Neural progenitor cell (in vitro differentiated cells): Measurements from ENCODE around the gene GNPTAB. TPM values are rescaled to one million over a fixed set of nuclear protein-coding genes. Genes with fewer than 3 reads are reported as not detected.

ENCODE experiments used
- DNase-seq: peaks from one replicate; pipeline ENCODE4 v3.0.0-alpha.2; 2016; ENCODE audit warnings: low spot score
- H2AFZ ChIP-seq: fragments of 200-600 bp; sonication (generic); replicated peaks from 2 replicates; pipeline ENCODE4 v1.6.1; 2016; ENCODE audit warnings: antibody characterized with exemption
- H3F3A ChIP-seq: fragments of 200-600 bp; sonication (generic); 2 replicates; pipeline ENCODE4 v1.6.1; 2016; ENCODE audit warnings: antibody characterized with exemption, low read depth
- H3K27ac ChIP-seq: fragments of 200-600 bp; sonication (generic); 2 replicates; pipeline ENCODE4 v1.5.1; 2016; ENCODE audit warnings: mild to moderate bottlenecking
- H3K27me3 ChIP-seq: fragments of 200-600 bp; sonication (generic); 2 replicates; pipeline ENCODE4 v1.6.1; 2016; ENCODE audit warnings: mild to moderate bottlenecking, moderate library complexity
- H3K36me3 ChIP-seq: fragments of 200-600 bp; sonication (generic); 2 replicates; pipeline ENCODE4 v1.5.1; 2016
- H3K4me1 ChIP-seq: fragments of 200-600 bp; sonication (generic); 2 replicates; pipeline ENCODE4 v1.6.1; 2016; ENCODE audit warnings: mixed run types
- H3K4me2 ChIP-seq: fragments of 200-600 bp; sonication (generic); 2 replicates; pipeline ENCODE4 v1.6.1; 2016
- H3K4me3 ChIP-seq: fragments of 200-600 bp; sonication (generic); 2 replicates; pipeline ENCODE4 v1.5.1; 2016
- H3K79me2 ChIP-seq: fragments of 200-600 bp; sonication (generic); 2 replicates; pipeline ENCODE4 v1.6.1; 2016; ENCODE audit warnings: low read depth
- H3K9ac ChIP-seq: fragments of 200-600 bp; sonication (generic); 2 replicates; pipeline ENCODE4 v1.6.1; 2016
- H3K9me3 ChIP-seq: fragments of 200-600 bp; sonication (generic); 2 replicates; pipeline ENCODE4 v1.5.1; 2016; ENCODE audit warnings: low read depth
- H4K20me1 ChIP-seq: fragments of 200-600 bp; sonication (generic); 2 replicates; pipeline ENCODE4 v1.6.1; 2016; ENCODE audit warnings: low read depth
- H3K27ac Mint-ChIP-seq: 3 replicates; pipeline ENCODE4 v1.8.0; 2021; ENCODE audit warnings: mixed read lengths
- H3K27me3 Mint-ChIP-seq: 2 replicates; pipeline ENCODE4 v1.8.0; 2022; ENCODE audit warnings: low read depth, mild to moderate bottlenecking, inconsistent platforms, moderate library complexity, mixed read lengths; ENCODE audit not compliant: insufficient read depth
- H3K36me3 Mint-ChIP-seq: 3 replicates; pipeline ENCODE4 v1.8.0; 2021; ENCODE audit warnings: mixed read lengths
- H3K4me1 Mint-ChIP-seq: 3 replicates; pipeline ENCODE4 v1.8.0; 2021; ENCODE audit warnings: mixed read lengths
- H3K4me3 Mint-ChIP-seq: 3 replicates; pipeline ENCODE4 v1.8.0; 2021; ENCODE audit warnings: mild to moderate bottlenecking, moderate library complexity, mixed read lengths
- H3K9me3 Mint-ChIP-seq: 3 replicates; pipeline ENCODE4 v1.8.0; 2020; ENCODE audit warnings: mixed read lengths
- CTCF ChIP-seq: fragments of 200-600 bp; sonication (generic); IDR thresholded peaks from 2 replicates; pipeline ENCODE4 v1.5.1; 2017; ENCODE audit warnings: antibody characterized with exemption, mild to moderate bottlenecking
- EZH2 ChIP-seq: fragments of 200-600 bp; sonication (generic); IDR thresholded peaks from 2 replicates; pipeline ENCODE4 v1.6.1; 2017; ENCODE audit warnings: antibody characterized with exemption, mild to moderate bottlenecking, moderate library complexity
- EZH2phosphoT487 ChIP-seq: fragments of 200-600 bp; sonication (generic); IDR thresholded peaks from 2 replicates; pipeline ENCODE4 v1.6.1; 2017; ENCODE audit warnings: antibody characterized with exemption
- total RNA-seq: library from RNA; depleted of rRNA; stranded (reverse); fragments of >200 nt; gene quantifications from 2 replicates; pipeline ENCODE4 v1.2.3, GENCODE V29; 2015; ENCODE audit warnings: low replicate concordance

The GNPTAB gene
- total RNA-seq, 1 donor from 2014 or later, result 24.0 TPM

DNA sequence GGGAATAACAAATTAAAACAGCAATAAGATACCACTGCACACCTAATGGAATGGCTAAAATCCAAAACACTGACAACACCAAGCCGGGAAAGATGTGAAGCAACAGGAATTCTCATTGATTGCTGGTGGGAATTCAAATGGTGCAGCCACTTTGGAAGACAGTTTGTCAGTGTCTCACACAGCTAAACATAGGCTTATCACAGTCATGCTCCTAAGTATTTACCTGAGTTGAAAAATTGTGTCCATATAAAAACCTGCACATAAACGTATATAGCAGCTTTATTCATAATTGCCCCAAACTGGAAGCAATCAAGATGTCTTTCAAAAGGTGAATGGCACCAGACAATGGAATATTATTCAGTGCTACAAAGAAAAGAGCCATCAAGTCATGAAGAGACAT lies 21.6 kb downstream of the GNPTAB start:
- H3K9ac ChIP-seq, result no peak overlapping the region
- no peaks in the 10 kb centered on the region for H3K27me3 ChIP-seq
- H3K9me3 Mint-ChIP-seq, result no peaks in the 10 kb centered on the region
- TF ChIP-seq CTCF (no peak), EZH2phosphoT487 (no peak), EZH2 (no peak)
- no peak for DNase-seq
- no peak overlapping the region for H3K4me3 Mint-ChIP-seq
- no peak overlapping the region for H3K4me2 ChIP-seq
- H3K27ac Mint-ChIP-seq, result no peak overlapping the region
- no peaks in the 10 kb centered on the region for H3K36me3 ChIP-seq
- no peaks in the 10 kb centered on the region for H3K4me1 Mint-ChIP-seq
- H3K9me3 ChIP-seq, result no peaks in the 10 kb centered on the region
- no peak overlapping the region for H3K27ac ChIP-seq
- H3K36me3 Mint-ChIP-seq, result no peaks in the 10 kb centered on the region
- H3K4me1 ChIP-seq, result no peaks in the 10 kb centered on the region
- H3K79me2 ChIP-seq, result peaks cover 18% of the 10 kb centered on the region
- no peak overlapping the region for H3K4me3 ChIP-seq
- H3F3A ChIP-seq, result no peaks in the 10 kb centered on the region
- no peak overlapping the region for H2AFZ ChIP-seq
- no peaks in the 10 kb centered on the region for H4K20me1 ChIP-seq
- no peaks in the 10 kb centered on the region for H3K27me3 Mint-ChIP-seq

DNA sequence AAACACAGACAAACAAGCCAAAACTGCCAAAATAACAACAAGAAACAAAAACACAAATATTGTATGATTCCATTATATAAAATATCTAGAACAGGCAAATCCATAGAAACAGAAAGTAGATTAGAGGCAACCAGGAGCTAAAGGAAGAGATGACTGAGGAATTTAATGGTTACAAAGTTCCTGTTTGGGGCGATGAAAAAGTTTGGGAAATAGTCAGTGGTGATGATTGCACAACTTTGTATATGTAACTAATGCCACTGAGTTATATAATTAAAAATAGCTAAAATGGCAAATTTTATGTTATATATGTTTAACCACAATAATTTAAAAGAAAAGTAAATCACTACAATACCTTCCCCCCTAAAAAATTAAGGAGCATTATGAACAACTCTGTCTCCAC lies 24.5 kb downstream of the GNPTAB start:
- no peak overlapping the region for H3K27ac Mint-ChIP-seq
- no peak overlapping the region for H3K4me3 Mint-ChIP-seq
- TF ChIP-seq EZH2phosphoT487 (no peak), CTCF (no peak), EZH2 (no peak)
- no peaks in the 10 kb centered on the region for H3K27me3 ChIP-seq
- no peaks in the 10 kb centered on the region for H3K9me3 ChIP-seq
- H3K4me1 Mint-ChIP-seq, result no peaks in the 10 kb centered on the region
- no peaks in the 10 kb centered on the region for H3F3A ChIP-seq
- H3K27me3 Mint-ChIP-seq, result no peaks in the 10 kb centered on the region
- H3K9me3 Mint-ChIP-seq, result no peaks in the 10 kb centered on the region
- no peak overlapping the region for H3K9ac ChIP-seq
- no peak overlapping the region for H3K27ac ChIP-seq
- H3K36me3 ChIP-seq, result no peaks in the 10 kb centered on the region
- H3K4me2 ChIP-seq, result no peak overlapping the region
- no peaks in the 10 kb centered on the region for H3K36me3 Mint-ChIP-seq
- no peak overlapping the region for H2AFZ ChIP-seq
- no peaks in the 10 kb centered on the region for H4K20me1 ChIP-seq
- no peak overlapping the region for H3K4me3 ChIP-seq
- no peak for DNase-seq
- peaks cover 18% of the 10 kb centered on the region for H3K79me2 ChIP-seq
- no peaks in the 10 kb centered on the region for H3K4me1 ChIP-seq

GRCh38 chr12:101804409-101804808 lies 26.4 kb downstream of the GNPTAB start:
- Histone ChIP-seq H2AFZ (no peak overlapping the region), H3K4me2 (no peak overlapping the region), H3K9ac (no peak overlapping the region), H3K4me3 (no peak overlapping the region), H3K27ac (no peak overlapping the region), H3K36me3 (no peaks in the 10 kb centered on the region), H3K9me3 (no peaks in the 10 kb centered on the region), H4K20me1 (no peaks in the 10 kb centered on the region), H3K4me1 (no peaks in the 10 kb centered on the region), H3K79me2 (peaks cover 13% of the 10 kb centered on the region), H3K27me3 (no peaks in the 10 kb centered on the region), H3F3A (no peaks in the 10 kb centered on the region)
- TF ChIP-seq EZH2phosphoT487, result no peak
- TF ChIP-seq CTCF, result no peak
- TF ChIP-seq EZH2, result no peak
- no peak overlapping the region for H3K4me3 Mint-ChIP-seq
- DNase-seq, result no peak
- H3K36me3 Mint-ChIP-seq, result no peaks in the 10 kb centered on the region
- no peak overlapping the region for H3K27ac Mint-ChIP-seq
- no peaks in the 10 kb centered on the region for H3K9me3 Mint-ChIP-seq
- no peaks in the 10 kb centered on the region for H3K4me1 Mint-ChIP-seq
- H3K27me3 Mint-ChIP-seq, result no peaks in the 10 kb centered on the region

- Histone ChIP-seq H3K4me1 (no peaks in the 10 kb centered on the region), H3F3A (no peaks in the 10 kb centered on the region), H3K9ac (no peak overlapping the region), H3K27ac (no peak overlapping the region), H2AFZ (no peak overlapping the region), H3K9me3 (no peaks in the 10 kb centered on the region), H4K20me1 (no peaks in the 10 kb centered on the region), H3K79me2 (peaks cover 11% of the 10 kb centered on the region), H3K4me3 (no peak overlapping the region), H3K4me2 (no peak overlapping the region), H3K36me3 (no peaks in the 10 kb centered on the region), H3K27me3 (no peaks in the 10 kb centered on the region)
- TF ChIP-seq EZH2 (no peak), CTCF (no peak), EZH2phosphoT487 (no peak)
- DNase-seq, result no peak
- no peaks in the 10 kb centered on the region for H3K36me3 Mint-ChIP-seq
- no peaks in the 10 kb centered on the region for H3K27me3 Mint-ChIP-seq
- H3K4me1 Mint-ChIP-seq, result no peaks in the 10 kb centered on the region
- no peaks in the 10 kb centered on the region for H3K9me3 Mint-ChIP-seq
- no peak overlapping the region for H3K27ac Mint-ChIP-seq
- no peak overlapping the region for H3K4me3 Mint-ChIP-seq
These were observed 26.8 kb downstream of the GNPTAB start for GRCh38 chr12:101803978-101804377.
